ENCODE results near the gene CPSF7.

- TF ChIP-seq EZH2 (IDR thresholded peaks at IDR 0.05; ENCODE audit: insufficient read depth, low read length), result no peak
- no peak for TF ChIP-seq CTCF (IDR thresholded peaks at IDR 0.05; ENCODE audit: insufficient read depth, low read depth, low read length)
Observed at GRCh38 chr11:61460474-61460881, 30.7 kb upstream of the CPSF7 start.

Data from astrocyte (in vitro differentiated cells and primary cell).